AG09319 (cell line): ENCODE measurements around the gene TRAF2.

Experiments
- DNase-seq: peaks from one replicate; pipeline ENCODE4 v3.0.0-alpha.2; 2010; ENCODE audit warnings: low read depth; ENCODE audit errors: extremely low read depth
- TF ChIP-seq, protein P1 (sequence below): IDR thresholded peaks from 2 replicates; pipeline ENCODE4 v1.5.1; 2011; ENCODE audit warnings: low read depth, mild to moderate bottlenecking, inconsistent platforms, low read length, moderate library complexity

TRAF2 gene

DNA sequence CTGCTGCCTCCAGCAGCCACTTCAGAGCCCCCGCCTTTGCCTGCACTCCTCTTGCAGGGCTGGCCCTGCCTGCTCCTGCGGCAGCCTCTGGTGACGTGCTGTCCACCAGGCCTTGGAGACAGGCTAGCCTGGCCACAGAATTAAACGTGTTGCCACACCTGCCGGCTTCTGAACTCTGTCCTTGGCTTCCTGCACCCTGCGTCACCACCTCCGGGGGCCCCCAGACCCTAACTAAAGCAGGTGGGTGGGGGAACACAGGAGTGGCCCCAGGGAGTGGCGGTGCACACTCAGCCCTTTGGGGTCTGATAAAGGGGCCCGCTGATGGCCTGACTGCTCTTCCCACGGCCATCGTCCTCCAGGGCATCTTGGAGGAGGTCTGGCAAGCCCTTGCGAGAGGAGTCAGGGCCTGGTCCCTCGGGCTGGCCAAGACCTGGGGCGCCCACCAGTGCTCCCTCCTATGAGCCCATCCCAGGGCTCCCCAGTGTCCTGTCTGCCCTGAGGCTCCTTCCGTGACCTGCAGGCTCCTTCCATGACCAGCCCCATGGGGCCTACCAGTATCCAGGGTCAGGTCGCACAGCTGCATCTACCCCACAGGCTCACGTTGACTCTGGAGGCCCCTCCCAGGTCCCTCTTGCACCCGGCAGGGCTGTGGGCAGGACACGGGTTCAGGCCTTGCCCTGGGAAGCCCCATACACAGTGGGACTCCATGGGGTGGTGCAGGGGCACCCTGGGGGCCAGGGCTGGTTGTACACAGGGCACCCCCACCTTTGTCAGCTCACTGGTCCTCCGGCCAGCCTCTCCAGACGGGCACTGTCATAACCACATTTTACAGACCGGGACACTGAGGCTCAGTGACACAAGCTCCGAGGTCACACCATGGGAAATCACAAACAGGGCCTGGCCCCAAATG, 35.2 kb upstream of the TRAF2 start:
- TF ChIP-seq, protein P1, sequence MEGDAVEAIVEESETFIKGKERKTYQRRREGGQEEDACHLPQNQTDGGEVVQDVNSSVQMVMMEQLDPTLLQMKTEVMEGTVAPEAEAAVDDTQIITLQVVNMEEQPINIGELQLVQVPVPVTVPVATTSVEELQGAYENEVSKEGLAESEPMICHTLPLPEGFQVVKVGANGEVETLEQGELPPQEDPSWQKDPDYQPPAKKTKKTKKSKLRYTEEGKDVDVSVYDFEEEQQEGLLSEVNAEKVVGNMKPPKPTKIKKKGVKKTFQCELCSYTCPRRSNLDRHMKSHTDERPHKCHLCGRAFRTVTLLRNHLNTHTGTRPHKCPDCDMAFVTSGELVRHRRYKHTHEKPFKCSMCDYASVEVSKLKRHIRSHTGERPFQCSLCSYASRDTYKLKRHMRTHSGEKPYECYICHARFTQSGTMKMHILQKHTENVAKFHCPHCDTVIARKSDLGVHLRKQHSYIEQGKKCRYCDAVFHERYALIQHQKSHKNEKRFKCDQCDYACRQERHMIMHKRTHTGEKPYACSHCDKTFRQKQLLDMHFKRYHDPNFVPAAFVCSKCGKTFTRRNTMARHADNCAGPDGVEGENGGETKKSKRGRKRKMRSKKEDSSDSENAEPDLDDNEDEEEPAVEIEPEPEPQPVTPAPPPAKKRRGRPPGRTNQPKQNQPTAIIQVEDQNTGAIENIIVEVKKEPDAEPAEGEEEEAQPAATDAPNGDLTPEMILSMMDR, result no peak
- no peak for DNase-seq

DNA sequence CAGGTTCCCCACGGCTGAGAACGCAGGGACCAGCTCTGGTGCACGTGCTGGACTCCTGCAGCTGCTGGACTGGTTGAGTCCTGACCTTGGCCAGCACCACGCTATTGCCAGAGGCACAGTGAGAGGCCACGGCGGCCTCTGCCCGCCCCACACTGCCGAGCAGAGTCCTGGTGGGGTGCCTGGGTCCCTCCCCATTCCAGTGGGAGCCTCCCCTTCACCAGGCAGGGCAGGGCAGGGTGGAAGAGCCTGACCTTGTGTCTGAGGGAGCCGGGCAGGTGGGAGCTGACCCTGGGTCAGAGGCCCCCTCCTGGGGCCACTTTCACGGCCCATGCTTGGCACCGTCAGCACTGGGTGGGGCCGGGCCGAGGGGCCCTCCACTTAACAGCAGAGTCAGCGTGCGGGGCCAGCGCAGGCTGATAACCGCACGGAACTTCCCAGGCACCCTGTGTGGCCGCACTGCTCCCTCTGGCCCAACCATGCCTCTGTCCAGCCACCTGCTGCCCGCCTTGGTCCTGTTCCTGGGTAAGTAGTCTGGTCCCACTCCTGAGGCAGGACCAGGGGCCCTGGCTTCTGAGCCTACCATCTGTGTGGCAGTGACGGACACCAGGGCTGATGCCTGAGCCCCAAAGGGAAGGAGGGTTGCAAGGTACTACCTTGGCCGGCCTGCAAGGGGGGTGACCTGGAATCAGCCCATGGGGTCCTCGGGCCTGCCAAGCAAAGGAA, 34.2 kb upstream of the TRAF2 start, which contains the start of gene MAMDC4:
MAMDC4 (plus strand) TSS at position 406 of the 723 bp plus-strand sequence; CDS start at position 477, 71 bp downstream.
- TF ChIP-seq, protein P1, result no peak
- DNase-seq, result no peak

DNA sequence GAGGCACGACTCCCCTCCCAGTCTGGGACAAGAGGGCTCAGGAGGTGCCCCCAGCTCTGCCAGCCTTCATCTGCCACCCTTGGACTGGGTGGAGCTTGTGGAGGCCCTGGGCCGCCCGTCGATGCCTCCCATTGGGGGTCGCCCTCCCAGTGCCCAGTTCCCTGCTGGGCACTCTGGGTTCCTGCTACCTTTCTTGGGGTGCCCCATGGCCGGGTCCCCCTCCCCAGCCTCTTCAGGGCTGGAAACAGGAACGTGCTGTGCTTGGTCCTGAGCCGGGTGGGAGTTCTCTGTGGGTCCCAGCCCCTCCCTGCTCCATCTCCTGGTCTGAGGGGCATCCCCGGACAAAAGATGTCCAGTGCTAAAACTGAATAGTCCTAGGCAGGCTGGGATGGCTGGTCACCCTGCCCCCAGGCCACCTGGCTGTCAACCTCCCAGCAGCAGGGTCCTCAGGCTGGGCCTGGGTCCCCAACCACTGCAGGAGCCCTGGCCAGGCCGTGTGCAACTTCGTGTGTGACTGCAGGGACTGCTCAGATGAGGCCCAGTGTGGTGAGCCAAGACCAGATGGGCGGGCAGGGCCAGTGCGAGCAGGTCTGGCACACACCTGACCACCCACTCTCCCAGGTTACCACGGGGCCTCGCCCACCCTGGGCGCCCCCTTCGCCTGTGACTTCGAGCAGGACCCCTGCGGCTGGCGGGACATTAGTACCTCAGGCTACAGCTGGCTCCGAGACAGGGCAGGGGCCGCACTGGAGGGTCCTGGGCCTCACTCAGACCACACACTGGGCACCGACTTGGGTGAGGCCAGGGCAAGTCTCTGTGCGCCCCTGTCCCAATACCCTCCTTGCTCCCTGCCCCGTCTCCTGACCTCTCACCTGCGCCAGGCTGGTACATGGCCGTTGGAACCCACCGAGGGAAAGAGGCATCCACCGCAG, 33.4 kb upstream of the TRAF2 start:
- TF ChIP-seq, protein P1, result no peak
- no peak for DNase-seq

DNA sequence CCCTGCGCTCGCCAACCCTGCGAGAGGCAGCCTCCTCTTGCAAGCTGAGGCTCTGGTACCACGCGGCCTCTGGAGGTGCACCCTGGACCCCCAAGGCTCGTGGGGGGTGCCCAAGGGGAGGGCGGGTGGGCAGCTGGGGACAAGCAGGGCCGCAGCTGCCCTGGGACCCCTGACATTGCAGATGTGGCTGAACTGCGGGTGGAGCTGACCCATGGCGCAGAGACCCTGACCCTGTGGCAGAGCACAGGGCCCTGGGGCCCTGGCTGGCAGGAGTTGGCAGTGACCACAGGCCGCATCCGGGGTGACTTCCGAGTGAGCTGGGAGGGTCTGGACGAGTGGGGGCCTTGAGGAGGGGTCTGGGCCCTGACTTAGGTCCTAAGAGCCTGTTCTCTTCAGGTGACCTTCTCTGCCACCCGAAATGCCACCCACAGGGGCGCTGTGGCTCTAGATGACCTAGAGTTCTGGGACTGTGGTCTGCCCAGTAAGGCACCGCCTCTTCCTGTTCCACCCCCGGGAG, 32.7 kb upstream of the TRAF2 start:
- TF ChIP-seq, protein P1, result no peak
- no peak for DNase-seq

DNA sequence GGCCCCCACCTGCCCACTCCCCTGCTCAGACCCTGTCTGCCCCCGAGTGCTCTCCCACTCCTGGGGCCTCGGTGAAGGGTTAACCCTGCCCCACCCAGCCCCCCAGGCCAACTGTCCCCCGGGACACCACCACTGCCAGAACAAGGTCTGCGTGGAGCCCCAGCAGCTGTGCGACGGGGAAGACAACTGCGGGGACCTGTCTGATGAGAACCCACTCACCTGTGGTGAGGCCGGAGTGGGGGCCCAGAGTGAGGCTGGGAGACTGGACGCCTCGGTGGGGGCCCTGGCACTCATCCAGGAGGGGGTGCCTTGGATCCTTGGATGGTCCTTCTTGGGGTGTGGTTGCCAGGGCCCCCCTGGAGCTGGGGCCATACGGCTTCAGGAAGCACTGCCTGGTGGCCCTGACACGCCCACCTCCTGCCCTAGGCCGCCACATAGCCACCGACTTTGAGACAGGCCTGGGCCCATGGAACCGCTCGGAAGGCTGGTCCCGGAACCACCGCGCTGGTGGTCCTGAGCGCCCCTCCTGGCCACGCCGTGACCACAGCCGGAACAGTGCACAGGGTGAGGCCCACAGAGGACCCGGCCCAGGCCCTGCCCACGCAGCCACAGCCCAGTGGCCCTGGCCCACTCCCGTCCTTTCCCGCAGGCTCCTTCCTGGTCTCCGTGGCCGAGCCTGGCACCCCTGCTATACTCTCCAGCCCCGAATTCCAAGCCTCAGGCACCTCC, 32.0 kb upstream of the TRAF2 start:
- TF ChIP-seq, protein P1, result no peak
- DNase-seq, result no peak

DNA sequence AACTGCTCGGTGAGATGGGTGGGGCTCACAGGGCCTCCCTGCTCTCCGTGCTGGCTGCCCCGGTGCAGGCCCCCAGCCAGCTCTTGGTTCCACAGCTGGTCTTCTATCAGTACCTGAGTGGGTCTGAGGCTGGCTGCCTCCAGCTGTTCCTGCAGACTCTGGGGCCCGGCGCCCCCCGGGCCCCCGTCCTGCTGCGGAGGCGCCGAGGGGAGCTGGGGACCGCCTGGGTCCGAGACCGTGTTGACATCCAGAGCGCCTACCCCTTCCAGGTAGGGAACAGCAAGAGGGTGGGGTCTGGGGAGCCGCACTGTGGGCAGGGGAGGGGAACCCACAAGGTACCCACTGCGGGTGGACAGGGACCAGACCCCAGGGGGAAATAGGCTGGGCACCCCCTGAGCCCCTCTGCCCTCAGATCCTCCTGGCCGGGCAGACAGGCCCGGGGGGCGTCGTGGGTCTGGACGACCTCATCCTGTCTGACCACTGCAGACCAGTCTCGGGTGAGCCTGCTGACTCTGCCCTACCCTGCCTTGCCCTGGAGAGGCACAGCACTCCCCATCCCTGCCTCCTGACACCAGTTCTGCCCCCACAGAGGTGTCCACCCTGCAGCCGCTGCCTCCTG, 31.4 kb upstream of the TRAF2 start:
- DNase-seq, result no peak
- TF ChIP-seq, protein P1, result no peak
